Activated T-helper 1 cell treated with anti-CD3 and anti-CD28 coated beads, Interleukin-2, amount 50 U/mL, for 16 hours (primary cell): ENCODE data around the gene TCERG1L.

ENCODE experiments used
- DNase-seq, 2 donors: peaks; one replicate each; pipeline ENCODE4 v3.0.0-alpha.2; 2020; ENCODE audit warnings: low read depth in 1 of 2, low spot score in 1 of 2

Gene TCERG1L

DNA sequence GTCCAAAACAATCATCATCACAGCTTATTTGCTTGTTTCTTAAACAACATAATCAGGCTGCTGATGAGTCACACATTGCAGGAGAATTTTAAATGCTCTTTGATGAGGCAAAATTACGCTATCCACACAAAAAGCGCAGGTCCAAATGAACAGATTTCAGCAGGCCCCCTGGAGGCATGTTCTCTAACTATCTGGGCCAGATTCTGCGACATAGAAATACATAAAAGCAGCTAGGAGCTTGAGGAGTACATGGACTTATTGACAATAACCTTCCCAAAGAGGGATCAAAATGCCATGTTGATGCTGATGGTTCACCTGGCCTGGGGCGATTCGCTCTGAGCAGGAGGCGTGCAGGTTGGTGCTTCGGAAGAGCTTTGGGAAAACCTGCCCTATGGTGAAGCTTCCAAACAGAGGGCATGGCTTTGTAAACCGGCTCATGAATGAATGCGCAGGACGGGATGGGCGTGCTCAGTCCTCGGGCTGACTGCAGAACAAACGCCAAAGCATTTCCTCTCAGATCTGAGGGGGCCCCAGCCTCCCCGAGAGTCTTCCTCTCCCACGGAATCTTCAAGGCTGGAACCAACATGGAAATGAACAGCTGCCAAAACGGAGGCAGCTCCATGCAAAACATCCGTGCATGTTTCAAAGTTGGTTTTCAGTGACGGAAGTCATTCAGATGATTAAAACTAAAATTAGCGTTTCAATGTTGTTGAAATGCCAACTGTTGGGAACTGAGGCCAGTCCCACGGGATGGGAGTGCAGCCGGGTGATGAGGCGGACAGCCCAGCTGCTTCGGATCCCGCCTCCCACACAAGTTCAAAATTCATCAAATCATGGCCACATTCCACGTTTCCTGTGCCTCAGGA, 179.6 kb downstream of the TCERG1L start:
- DNase-seq: no peak

DNA sequence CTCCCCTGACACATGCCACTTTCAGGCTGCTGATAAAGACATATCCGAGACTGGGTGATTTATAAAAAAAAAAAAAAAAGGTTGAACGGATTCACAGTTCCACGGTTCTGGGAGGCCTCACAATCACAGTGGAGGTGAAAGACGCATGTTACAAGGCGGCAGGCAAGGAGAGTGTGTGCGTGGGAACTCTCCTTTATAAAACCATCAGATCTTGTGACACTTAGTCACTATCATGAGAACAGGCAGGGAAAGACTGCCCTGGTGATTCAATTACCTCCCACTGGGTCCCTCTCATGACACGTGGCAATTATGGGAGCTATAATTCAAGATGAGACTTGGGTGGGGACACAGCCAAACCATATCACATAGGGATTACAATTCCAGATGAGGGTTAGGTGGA, 181.5 kb downstream of the TCERG1L start:
- DNase-seq: no peak

DNA sequence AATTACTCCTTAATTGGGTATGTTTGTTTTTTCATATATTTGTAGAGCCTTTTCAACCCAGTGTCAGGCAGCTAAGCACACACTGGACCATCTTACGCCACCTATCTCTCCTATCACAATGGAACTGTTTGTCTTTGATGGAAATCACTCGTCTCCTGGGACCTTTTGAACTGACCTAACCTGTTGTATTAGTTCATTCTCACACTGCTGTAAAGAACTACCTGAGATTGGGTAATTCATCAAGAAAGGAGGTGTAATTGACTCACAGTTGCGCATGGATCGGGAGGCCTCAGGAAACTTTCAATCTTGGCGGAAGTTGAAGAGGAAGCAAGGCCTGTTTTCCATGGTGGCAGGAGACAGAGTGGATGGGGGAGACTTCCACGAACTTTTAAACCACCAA, 182.0 kb downstream of the TCERG1L start:
- DNase-seq: no peak

DNA sequence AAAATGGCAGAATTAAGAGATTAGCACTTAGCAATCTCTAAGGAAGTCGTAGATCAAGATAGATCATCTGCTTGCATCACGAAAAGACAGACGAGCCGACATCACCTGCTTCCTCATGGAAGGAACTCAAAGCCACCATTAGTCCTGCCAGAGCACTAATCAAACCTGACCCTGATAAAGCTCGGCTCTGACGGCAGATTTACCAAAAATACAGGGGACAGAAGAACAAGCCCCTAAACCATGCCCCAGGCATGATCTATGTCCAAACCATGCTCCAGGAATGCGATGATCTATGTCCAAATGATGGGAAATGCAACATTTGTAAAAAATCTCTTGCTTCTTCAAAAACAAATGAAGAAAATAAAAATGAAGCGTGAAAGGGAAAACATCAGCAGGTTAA, 182.8 kb downstream of the TCERG1L start:
- DNase-seq: no peak

DNA sequence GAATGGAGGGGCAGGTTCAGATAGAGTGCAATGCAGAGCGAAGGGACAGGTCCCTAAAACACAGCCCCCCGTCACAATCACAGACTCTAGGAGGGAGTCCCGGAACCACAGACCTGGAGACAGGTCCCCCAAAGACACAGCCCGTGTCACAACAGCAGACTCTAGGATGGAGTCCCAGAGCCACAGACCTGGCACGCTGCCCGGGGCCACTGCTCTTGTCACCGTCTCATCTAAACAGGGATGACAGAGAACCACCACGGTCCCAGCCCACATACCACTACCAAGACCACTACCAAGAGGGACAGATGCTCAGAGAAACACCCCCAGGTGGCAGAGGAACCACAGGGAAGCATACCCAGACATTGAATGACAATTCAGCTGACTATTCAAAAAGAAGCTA, 183.9 kb downstream of the TCERG1L start:
- no peak for DNase-seq

DNA sequence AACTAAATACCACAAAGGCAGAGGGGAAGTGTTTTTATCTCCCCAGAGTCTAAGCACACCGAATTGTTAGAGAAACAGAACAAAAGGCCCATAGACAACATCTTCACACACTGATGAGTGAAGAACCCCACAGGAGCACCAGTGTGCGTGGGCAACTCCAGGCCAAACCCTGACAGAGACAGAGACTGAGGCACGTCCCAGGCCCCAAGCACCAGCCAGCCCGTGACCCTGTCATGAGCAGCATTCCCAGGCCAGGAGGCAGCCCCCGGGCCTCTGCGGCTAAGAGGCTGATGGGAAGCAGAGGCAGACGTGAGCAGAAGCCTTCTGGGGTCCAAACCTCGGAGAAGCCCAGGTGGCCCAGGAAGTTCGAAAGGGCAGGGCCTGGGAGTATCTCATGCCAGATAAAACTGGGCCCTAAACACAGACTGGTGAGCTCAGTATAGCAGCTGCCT, 184.4 kb downstream of the TCERG1L start:
- no peak for DNase-seq

DNA sequence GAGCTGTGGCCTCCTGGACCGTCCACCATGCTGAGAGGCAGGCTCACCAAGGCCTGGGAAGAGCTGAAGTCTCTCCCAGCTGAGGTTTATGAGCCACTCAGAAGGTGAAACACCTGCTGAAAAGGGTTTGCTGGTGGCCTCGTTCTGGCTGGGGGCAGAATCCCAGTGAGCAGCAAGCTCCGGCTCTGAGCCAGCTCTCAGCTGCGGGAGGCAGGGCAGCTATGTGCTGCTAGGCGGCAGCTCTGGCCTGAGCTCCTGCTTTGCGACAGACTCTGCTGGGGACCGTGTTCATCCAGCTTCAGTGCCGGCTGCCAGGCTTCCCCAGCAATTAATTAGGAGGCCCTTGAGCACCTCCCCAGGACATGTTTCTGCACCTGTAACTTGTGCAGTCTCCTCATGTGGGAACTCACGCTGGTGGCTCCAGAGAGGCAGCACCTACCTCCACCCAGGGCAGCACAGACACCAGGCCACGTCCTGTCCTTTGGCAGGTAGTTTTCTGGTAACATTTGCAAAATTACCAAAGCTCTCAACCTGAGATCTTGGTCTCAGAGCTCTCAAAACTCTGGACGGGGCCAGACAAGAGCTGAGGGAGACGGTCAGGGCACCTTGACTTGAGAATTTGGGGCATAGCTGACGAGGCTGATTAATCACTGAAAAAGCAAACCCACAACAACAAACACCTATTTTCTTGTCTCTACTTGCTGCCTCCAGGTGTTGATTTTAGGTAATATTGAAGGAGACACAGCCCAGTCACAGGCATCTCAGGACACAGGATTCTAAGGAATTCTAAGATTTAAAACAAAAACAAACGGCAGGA, 185.0 kb downstream of the TCERG1L start:
- no peak for DNase-seq

DNA sequence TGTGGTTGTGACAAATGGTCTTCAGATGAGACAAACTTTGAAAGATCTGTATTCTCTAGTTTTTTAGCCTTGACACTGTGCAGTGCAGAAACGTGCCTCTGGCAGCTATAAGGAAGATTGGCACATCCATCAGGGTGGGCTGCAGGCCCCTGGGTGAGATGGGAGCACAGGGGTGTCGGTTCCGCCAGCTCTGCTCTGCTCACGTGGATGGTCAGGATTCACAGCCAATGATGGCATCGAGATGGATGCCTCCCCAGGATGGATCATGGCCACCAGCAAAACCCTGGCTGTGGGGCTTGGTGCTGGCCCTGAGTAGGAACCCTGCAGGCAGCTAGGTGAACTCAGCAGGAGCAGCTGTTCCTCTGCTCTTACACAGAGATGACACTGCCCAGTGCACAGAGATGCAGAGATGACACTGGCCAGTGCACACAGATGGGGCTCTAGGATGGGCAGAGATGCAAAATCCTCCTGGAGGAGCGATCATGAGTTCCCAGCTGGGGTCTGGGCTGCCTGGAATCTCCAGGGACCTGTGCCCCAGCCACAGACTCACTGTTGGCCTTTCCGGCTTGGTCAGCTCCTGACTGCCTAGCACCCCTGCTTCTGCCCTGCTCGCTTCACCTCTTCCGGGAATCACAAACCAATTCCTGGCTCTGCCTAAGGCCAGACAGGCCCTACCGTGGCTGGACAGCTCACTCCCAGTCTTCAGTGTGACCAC, 185.9 kb downstream of the TCERG1L start:
- no peak for DNase-seq

DNA sequence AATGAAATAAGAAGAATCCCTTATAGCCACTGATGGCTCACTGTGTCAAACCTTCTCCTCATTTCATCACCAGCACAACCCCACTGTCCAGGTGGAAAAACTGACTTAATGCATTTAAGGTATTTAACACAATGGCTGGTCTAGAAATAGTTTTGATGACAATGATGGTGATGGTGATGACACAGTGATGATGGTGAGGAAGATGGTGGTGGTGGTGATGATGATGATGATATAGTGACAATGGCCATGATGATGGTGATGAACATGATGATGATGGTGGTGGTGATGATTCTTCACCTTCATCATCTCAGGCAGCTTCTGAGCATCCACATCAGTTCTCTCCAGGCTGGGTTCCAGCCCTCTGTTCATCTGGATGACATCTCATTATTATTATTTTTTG, 186.6 kb downstream of the TCERG1L start:
- no peak for DNase-seq

DNA sequence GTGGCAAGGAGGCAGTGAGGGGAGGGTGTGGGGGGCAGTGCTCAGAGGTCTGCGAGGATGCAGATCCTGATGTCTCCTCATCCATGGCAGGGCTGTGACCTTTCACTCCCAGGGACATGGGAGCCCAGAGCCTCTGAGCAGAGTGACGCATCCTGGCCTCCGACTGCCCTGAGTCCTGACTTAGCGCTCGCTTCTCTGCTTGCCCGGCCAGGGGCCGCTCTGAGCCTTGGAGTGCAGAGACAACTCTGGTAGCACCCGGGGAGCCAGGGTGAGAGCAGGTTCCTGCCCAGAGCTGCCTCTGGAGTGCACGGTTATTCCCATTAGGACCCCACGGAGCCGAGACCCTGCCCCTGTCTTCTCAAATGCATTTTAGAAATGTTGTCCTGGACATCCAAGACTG, 188.0 kb downstream of the TCERG1L start:
- DNase-seq: no peak

DNA sequence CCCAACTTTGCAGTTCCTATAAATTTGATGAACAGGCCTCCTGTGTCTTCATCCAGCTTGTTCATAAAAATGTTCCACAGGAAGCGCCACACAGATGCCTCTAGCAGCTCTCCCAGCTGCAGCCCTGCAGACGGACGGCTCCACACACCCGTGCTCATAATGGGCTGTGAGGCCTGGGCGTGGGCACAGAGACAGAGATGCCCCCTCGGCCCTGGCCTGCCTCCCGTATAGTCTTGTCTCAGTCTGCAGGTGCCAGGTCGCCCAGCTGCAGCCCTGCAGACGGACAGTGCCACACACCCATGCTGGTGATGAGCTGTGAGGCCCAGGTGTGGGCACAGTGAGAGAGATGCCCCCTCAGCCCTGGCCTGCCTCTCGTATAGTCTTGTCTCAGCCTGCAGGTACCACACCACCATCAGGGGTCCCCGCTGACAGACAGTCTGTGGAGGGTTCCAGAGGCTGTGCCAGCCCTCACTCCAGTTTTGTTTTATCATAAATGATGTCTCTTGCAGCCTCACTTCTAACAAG, 189.9 kb downstream of the TCERG1L start:
- no peak for DNase-seq

DNA sequence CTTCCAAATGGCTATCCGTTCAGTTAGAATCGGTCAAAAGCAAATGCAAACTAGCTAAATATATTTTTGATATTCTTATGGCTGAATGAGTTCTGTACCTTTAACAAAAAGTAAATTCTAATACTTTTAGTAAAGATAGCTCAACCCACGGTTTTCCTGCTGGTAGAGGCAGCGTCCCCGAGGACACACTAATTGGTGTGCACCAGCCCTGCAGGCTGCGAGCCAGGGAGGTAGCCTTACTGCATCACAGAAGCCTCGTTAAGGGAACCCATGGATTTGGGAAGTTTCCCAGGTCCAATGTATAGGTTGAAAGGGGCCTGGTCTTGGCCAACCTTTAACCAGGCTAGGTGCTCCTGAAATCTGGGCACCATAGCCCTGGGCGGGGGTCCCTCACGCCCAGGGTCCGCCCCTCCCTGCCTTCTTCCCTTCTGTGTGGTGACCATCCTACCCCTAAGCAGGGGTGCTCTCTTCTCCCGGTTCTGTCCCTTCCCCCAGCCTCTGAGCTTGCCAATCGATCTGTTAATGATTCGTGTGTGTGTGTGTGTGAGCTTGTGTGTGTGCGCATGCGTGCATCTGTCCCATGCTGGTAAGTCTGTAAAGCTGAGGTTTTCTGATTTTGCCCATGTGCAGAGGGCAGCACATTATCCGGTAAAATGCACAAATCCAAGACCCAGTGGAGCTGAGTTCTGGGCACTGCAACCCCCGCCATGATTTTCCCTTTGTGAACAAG, 191.7 kb downstream of the TCERG1L start:
- DNase-seq: no peak

DNA sequence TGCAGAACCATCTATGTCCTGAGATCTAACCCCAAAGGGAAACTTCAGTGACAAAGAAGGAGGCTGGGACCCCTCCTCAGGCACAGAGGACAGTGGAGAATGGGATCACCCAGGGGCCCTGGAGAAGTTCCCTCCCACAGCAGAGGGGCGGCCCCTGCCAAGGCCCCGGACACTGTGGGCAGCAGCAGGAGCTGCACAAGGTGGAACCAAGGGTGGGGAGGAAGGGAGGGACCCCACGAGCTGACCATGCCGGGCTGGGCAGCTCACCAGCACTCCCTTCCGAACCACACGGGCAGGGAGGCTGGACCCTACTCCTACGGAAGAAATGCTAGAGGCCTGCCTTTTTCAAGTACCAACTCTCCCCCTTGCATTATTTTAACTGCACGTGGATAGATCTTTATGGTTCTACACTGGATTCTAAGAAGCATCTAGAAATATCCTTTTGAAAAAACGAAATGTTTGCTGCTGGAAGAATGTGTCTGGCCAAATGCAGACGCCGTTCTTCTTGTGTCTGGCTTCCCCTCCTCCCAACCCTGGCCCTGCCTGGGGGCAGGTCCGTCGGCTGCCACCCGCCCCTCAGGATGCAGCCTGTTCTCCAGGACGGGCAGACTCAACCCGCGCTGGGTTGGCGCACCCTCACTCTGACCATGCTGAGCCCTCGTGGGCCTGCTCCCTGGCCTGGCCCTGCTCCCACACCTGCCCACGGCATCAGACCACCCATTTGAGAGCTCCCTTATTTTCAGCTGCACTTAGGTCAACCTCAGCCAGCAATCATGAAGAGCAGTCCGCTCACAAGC, 193.9 kb downstream of the TCERG1L start:
- DNase-seq: no peak

DNA sequence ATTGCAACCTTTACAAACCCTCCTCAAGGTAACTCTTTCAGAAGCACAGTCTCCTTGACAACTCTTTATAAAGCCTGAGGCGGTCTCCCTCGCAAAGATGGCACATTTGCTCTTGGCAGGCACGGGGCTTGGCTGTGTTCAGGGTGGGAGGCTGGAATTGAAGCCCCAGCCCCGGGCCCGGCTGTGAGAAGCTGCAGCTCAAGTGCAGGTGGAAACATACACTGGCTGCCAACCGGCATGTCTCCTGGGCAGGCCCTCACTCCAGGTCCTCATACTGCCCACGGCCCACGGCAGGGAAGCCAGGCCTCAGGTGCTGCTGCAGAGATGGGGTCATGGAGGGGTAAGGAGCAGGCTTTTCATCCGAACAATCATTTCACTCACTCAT, 194.5 kb downstream of the TCERG1L start:
- no peak for DNase-seq

DNA sequence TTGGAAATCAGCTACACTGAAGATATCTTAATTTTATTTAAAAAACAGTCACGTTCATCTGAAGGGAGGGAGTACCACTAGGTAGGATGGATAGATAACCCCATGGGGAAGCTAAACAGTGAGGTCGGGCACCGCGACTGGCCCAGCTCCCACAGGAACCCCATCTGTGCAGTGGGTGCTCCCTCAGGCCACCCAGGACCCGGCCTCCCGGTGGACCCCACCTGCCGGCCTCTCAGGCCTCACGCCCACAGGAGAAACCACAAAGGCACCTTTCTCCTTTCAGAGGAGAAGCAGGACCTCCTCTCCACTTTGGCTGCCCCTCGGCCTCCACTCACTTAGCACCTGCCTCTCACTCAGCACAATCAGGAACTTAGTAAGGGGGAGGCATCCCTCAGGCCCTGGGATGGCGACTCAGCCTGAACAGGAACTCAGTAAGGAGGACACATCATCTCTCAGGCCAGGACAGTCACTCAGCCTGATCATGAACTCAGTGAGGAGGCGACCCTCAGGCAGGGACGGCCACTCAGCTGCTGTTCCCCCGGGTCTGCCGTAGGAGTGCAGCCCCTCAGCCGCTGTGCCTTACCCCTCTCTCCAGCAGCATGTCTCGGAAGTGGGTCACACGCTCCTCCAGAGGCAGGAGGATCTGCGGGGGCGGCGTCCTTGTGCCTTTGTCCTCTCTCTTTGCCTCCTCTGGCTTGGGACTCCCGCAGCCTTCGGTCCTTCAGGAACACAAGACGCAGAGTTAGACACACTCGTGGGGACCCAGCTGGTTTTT, 195.1 kb downstream of the TCERG1L start:
- DNase-seq: no peak

DNA sequence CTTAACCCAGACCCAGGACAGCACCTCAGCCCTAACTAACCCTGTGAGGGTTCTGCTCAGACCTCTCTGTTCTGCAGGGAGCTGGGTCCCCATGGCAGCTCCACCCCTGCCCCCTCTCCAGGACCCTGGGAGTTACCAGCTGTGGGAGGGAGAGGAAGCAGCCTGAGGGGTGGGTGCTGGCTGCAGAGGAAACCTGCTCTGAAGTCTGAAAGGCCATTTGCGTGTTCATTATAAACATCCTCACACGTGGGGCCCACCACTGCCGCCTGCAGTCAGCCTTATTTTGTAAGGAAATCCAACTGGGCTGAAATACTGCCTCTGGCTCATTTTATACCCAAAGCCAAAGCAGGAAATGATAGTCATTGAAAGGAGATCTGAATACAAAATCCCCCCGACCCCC, 195.7 kb downstream of the TCERG1L start:
- no peak for DNase-seq

DNA sequence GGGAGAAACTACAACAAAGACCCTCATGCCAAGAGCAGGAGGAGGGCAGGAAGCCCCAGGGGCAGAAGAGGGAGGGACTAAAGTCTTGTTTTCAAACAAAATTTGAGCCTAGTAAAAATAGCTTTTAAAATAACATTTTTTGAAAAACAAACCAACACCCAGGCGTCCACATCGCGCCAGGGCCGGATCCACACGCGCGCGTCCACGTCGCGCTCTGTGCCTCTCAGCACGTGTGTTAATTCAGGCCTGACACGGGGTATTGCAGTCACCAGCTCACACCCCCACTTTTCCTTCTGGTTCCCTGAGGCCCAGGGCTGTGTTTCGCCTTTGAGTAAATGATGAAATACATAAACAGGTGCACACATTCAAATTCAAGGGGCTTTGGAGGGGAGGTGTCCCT, 196.2 kb downstream of the TCERG1L start:
- no peak for DNase-seq

DNA sequence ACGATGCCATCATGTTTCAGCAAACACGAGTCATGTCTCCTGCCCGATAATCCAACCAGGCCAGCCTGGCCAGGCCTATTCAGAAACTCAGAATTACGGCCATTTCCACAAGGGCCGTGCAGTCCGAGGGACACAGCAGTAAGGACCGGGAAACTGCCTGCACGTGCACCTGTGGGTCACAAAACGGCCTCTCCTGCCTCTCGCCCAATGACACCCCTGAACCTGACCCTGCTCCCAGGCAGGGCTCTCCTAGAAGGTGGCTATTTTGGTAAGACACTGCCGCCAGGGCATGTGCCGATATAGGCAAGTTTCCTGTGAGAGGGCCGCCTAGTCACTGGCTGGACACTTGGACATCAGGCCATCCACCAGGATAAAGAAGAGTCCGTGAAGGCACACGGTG, 196.7 kb downstream of the TCERG1L start:
- DNase-seq: no peak

DNA sequence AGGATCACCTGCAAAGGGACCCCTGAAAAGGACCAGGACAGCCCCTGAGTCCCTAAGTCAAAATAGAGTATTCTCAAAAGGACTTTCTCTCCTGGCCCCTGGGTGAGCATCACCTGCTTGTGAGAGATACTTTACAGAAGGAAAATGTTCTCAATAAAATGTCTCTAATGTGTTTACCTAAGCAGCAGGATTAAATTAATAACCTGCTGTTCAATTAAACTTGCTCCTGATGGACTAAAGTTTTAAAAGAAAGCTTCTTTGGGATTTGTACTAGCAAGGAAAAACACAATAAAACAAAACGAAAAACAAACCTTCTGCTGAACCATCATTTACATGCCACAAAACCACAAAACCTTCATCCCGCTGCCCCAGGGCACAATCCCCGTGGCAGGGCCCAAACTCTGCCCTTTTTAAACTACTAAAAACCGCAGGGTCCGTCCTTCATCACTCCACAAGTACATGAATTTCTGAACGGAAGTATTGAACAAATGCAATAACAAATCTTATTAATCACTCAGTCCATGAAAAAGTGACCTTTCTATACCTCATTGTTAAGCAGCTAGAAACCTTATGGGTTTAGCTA, 197.7 kb downstream of the TCERG1L start:
- DNase-seq: no peak
